Ishikawa (cell line): Measurements from ENCODE around the gene AGAP1.

Experiments used
- CEBPB ChIP-seq: IDR thresholded peaks from 2 replicates; pipeline ENCODE4 v1.6.1; 2012
- EP300 ChIP-seq: IDR thresholded peaks from 2 replicates; pipeline ENCODE4 v1.6.1; 2012; ENCODE audit warnings: borderline replicate concordance
- RAD21 ChIP-seq: IDR thresholded peaks from 2 replicates; pipeline ENCODE4 v1.6.1; 2012; ENCODE audit warnings: low read depth
- TEAD4 ChIP-seq: IDR thresholded peaks from 2 replicates; pipeline ENCODE4 v1.6.1; 2012
- TF ChIP-seq, protein P1 (sequence below): IDR thresholded peaks from 2 replicates; pipeline ENCODE4 v1.6.1; 2012

DNA sequence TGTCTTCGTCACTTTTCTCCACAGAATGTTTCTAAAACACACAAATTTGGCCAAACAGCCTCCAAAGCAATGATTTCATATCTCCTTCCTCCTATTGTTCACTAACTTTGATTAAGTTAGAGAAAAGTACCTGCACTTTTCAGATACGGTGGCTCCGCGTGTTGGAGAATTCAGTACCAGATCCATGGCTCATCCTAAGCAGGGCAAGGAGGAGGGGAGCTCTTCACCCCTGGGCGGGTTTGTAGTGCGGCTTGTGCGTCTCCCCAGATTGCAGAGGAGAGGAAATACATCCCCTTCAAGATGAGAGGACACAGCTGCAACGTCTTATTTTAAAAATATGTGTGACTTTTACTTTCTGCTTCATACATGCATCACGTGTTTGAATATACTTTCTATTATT is 333.0 kb downstream of the AGAP1 start:
- TF ChIP-seq, protein P1, sequence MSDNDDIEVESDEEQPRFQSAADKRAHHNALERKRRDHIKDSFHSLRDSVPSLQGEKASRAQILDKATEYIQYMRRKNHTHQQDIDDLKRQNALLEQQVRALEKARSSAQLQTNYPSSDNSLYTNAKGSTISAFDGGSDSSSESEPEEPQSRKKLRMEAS: no peak
- no peak for TF ChIP-seq CEBPB
- no peak for TF ChIP-seq EP300
- TF ChIP-seq RAD21: no peak
- TF ChIP-seq TEAD4: no peak
